MM.1S (cell line): ENCODE measurements around the gene LRRIQ4.

Experiments used
- EZH2phosphoT487 ChIP-seq: fragments of 300-600 bp; sonication (generic); IDR thresholded peaks from 2 replicates; pipeline ENCODE4 v1.6.1; 2018; ENCODE audit warnings: antibody characterized with exemption, low read length
- TF ChIP-seq, protein P1 (sequence below): fragments of 300-600 bp; sonication (generic); IDR thresholded peaks from 2 replicates; pipeline ENCODE4 v1.5.1; 2016; ENCODE audit warnings: antibody characterized with exemption, low read length, mixed read lengths

DNA sequence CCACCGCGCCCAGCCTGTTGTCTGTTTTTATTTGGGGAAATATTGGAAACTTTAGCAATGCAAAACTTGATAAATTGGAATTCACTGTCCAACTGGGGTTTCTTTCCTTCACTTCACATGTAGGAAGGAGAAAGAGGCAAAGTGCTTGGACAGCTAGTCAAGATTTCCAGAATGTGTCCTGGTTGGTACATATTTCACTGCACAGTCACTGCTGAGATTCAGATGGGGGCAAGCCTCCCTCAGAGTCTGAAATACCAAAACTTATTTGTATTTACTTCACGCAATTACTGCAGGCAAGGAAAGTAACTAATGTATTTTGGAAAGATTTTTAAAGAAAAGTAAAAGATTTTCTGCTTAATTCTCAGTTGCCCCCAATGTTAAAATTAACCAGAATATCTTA, 36.1 kb downstream of the LRRIQ4 start:
- no peak for TF ChIP-seq EZH2phosphoT487
- TF ChIP-seq, protein P1, sequence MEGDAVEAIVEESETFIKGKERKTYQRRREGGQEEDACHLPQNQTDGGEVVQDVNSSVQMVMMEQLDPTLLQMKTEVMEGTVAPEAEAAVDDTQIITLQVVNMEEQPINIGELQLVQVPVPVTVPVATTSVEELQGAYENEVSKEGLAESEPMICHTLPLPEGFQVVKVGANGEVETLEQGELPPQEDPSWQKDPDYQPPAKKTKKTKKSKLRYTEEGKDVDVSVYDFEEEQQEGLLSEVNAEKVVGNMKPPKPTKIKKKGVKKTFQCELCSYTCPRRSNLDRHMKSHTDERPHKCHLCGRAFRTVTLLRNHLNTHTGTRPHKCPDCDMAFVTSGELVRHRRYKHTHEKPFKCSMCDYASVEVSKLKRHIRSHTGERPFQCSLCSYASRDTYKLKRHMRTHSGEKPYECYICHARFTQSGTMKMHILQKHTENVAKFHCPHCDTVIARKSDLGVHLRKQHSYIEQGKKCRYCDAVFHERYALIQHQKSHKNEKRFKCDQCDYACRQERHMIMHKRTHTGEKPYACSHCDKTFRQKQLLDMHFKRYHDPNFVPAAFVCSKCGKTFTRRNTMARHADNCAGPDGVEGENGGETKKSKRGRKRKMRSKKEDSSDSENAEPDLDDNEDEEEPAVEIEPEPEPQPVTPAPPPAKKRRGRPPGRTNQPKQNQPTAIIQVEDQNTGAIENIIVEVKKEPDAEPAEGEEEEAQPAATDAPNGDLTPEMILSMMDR = no peak
